ENCODE data around the gene MAGI1. TPM values are rescaled to one million over a fixed set of nuclear protein-coding genes. Genes with fewer than 3 reads are reported as not detected.

The MAGI1 gene
- total and polyA plus RNA-seq, 2 donors (not counting 1 experiment from before 2014, with no cell fraction given): 0.10 to 0.22 TPM

DNA sequence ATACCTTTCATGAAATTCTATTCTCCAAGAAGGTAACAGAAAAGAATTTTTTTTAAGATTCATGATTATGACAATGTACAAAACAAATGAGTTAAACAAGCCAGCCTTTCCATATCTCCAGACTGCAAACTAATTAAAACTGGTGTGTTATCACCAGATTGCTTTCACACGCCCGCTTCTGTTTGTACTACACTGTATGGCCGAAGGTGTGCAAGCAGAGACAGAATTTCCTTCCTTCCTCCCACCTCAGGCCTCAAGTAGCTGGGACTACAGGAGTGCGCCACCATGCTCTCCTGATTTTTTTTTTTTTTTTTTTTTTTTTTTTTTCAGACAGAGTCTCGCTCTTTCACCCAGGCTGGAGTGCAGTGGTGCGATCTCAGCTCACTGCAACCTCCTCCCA, 400.4 kb downstream of the MAGI1 start:
- CTCF ChIA-PET: no interaction called here
- intact Hi-C loops (cut with micrococcal nuclease): no loop called here
- no peak overlapping the region for H3K27ac Mint-ChIP-seq

DNA sequence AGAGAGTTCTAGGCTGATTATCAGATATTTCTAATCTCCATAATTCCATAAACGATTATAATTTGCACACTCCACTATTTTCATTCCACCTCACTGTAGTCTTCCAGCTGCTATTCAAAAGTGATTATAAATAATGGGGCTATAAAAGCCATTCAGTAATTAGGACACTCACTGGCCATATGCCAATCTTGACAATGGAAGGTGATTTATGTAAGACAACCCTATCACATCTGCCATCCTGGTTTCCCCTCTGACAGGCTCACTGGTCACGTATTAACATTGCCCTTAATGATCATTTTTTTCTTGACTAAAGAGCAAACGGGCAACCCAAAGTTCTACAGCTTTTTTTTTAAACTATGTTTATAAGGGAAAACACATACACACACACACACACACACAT, 402.4 kb downstream of the MAGI1 start:
- WGBS (ENCODE audit: insufficient coverage): no CpG with 5 or more reads among the region's 3 CpGs
- Mint-ChIP-seq H3K4me3 (no peak overlapping the region), H3K27ac (no peak overlapping the region), H3K9me3 (ENCODE audit: insufficient read depth) (peaks cover 2% of the 10 kb centered on the region), H3K27me3 (no peaks in the 10 kb centered on the region), H3K4me1 (no peaks in the 10 kb centered on the region)
- Histone ChIP-seq H3K4me1 (ENCODE audit: control insufficient read depth in 2 of 2, insufficient read depth in 2 of 2, low read length in 2 of 2) (no peaks in the 10 kb centered on the region), H3K4me2 (replicated peaks; ENCODE audit: low read depth, low read length, poor library complexity, severe bottlenecking) (no peak overlapping the region), H3K9ac (ENCODE audit: low read length) (no peak overlapping the region), H3K9me3 (ENCODE audit: control extremely low read depth in 1 of 3, control insufficient read depth in 2 of 3, insufficient read depth in 1 of 3, low read length in 2 of 3) (no peaks in the 10 kb centered on the region), H2AFZ (ENCODE audit: insufficient read depth, low read depth, low read length, poor library complexity, severe bottlenecking) (no peak overlapping the region), H3K27me3 (replicated peaks in 1 of 4; ENCODE audit: control extremely low read depth in 1 of 4, control insufficient read depth in 3 of 4, insufficient read depth in 4 of 4, low read length in 3 of 4) (no peaks in the 10 kb centered on the region), H3K4me3 (ENCODE audit: control extremely low read depth in 1 of 5, extremely low read depth in 1 of 5, insufficient read depth in 1 of 5, low read depth in 2 of 5, low read length in 4 of 5) (no peak overlapping the region), H3K79me2 (ENCODE audit: control insufficient read depth, insufficient read depth, low read length) (no peaks in the 10 kb centered on the region), H3K27ac (ENCODE audit: low read length in 2 of 2) (no peak overlapping the region), H4K20me1 (ENCODE audit: control insufficient read depth, insufficient read depth, low read length, poor library complexity, severe bottlenecking) (no peaks in the 10 kb centered on the region), H3K36me3 (replicated peaks in 1 of 2; ENCODE audit: control extremely low read depth in 1 of 2, control insufficient read depth in 1 of 2, extremely low read depth in 1 of 2, insufficient read depth in 2 of 2, low read length in 1 of 2) (no peaks in the 10 kb centered on the region)
- ChIA-PET POLR2A (no interaction called here), CTCF (no interaction called here)
- ATAC-seq (ENCODE audit: low read depth) (no peak), DNase-seq (no peak)
- TF ChIP-seq CTCF (IDR thresholded peaks at IDR 0.05) (no peak), EZH2 (IDR thresholded peaks at IDR 0.05; ENCODE audit: borderline replicate concordance, insufficient read depth, low read depth, low read length, poor library complexity, severe bottlenecking) (no peak)
- intact Hi-C loops (cut with micrococcal nuclease): no loop called here

More for the DNA sequence above, 400.4 kb downstream of the MAGI1 start:
- H3K9me3 ChIP-seq (ENCODE audit: control extremely low read depth in 1 of 3, control insufficient read depth in 2 of 3, insufficient read depth in 1 of 3, low read length in 2 of 3): no peaks in the 10 kb centered on the region
- ATAC-seq (ENCODE audit: low read depth) (no peak), DNase-seq (no peak)
- no peak overlapping the region for H3K9ac ChIP-seq (ENCODE audit: low read length)
- H4K20me1 ChIP-seq (ENCODE audit: control insufficient read depth, insufficient read depth, low read length, poor library complexity, severe bottlenecking): no peaks in the 10 kb centered on the region
- H3K4me3 ChIP-seq (ENCODE audit: control extremely low read depth in 1 of 5, extremely low read depth in 1 of 5, insufficient read depth in 1 of 5, low read depth in 2 of 5, low read length in 4 of 5): no peak overlapping the region
- no peaks in the 10 kb centered on the region for H3K4me1 ChIP-seq (ENCODE audit: control insufficient read depth in 2 of 2, insufficient read depth in 2 of 2, low read length in 2 of 2)
- no peak overlapping the region for H3K27ac ChIP-seq (ENCODE audit: low read length in 2 of 2)
- no peaks in the 10 kb centered on the region for H3K27me3 ChIP-seq (replicated peaks in 1 of 4; ENCODE audit: control extremely low read depth in 1 of 4, control insufficient read depth in 3 of 4, insufficient read depth in 4 of 4, low read length in 3 of 4)
- H3K9me3 Mint-ChIP-seq (ENCODE audit: insufficient read depth): peaks cover 2% of the 10 kb centered on the region
- no peak overlapping the region for H2AFZ ChIP-seq (ENCODE audit: insufficient read depth, low read depth, low read length, poor library complexity, severe bottlenecking)
- POLR2A ChIA-PET: no interaction called here
- no peak overlapping the region for H3K4me3 Mint-ChIP-seq
- H3K36me3 ChIP-seq (replicated peaks in 1 of 2; ENCODE audit: control extremely low read depth in 1 of 2, control insufficient read depth in 1 of 2, extremely low read depth in 1 of 2, insufficient read depth in 2 of 2, low read length in 1 of 2): no peaks in the 10 kb centered on the region
- H3K4me2 ChIP-seq (replicated peaks; ENCODE audit: low read depth, low read length, poor library complexity, severe bottlenecking): no peak overlapping the region
- H3K79me2 ChIP-seq (ENCODE audit: control insufficient read depth, insufficient read depth, low read length): no peaks in the 10 kb centered on the region
- no peaks in the 10 kb centered on the region for H3K27me3 Mint-ChIP-seq
- 100% methylated on average over 1 of the region's 6 CpGs for WGBS (ENCODE audit: insufficient coverage)
- TF ChIP-seq EZH2 (IDR thresholded peaks at IDR 0.05; ENCODE audit: borderline replicate concordance, insufficient read depth, low read depth, low read length, poor library complexity, severe bottlenecking): no peak
- TF ChIP-seq CTCF (IDR thresholded peaks at IDR 0.05): no peak
- no peaks in the 10 kb centered on the region for H3K4me1 Mint-ChIP-seq
